HG03280 (cell line): Measurements from ENCODE around the gene MCTP1.
"Not testable (repeated sequence)": the region's sequence is repeated elsewhere in the genome, so short reads cannot be mapped to it uniquely, and the experiment has no call there.

Experiments
- ATAC-seq: cut with Tn5 transposase; IDR thresholded peaks from one replicate; pipeline ENCODE4 v1.9.1; 2021; ENCODE audit warnings: mild to moderate bottlenecking, moderate library complexity; ENCODE audit not compliant: unreplicated experiment

MCTP1 gene

GRCh38 chr5:94832685-94833084 lies 452.2 kb downstream of the MCTP1 start:
- no peak for ATAC-seq

GRCh38 chr5:94830520-94830919 lies 454.4 kb downstream of the MCTP1 start:
- ATAC-seq, result no peak

GRCh38 chr5:94828222-94828621 lies 456.7 kb downstream of the MCTP1 start:
- ATAC-seq, result not testable (repeated sequence)

- no peak for ATAC-seq
Observed at GRCh38 chr5:94820488-94820887, 464.4 kb downstream of the MCTP1 start.

GRCh38 chr5:94818904-94819303 lies 466.0 kb downstream of the MCTP1 start:
- no peak for ATAC-seq

GRCh38 chr5:94815313-94816039 lies 469.4 kb downstream of the MCTP1 start:
- ATAC-seq, result no peak

- ATAC-seq, result no peak
Observed at GRCh38 chr5:94812232-94812631, 472.7 kb downstream of the MCTP1 start.

GRCh38 chr5:94811331-94811730 lies 473.6 kb downstream of the MCTP1 start:
- no peak for ATAC-seq

GRCh38 chr5:94810877-94811276 lies 474.0 kb downstream of the MCTP1 start:
- ATAC-seq, result no peak

- no peak for ATAC-seq
Observed at GRCh38 chr5:94810281-94810680, 474.6 kb downstream of the MCTP1 start.

GRCh38 chr5:94808497-94808896 lies 476.4 kb downstream of the MCTP1 start:
- ATAC-seq, result no peak

- ATAC-seq, result no peak
Observed at GRCh38 chr5:94807985-94808384, 476.9 kb downstream of the MCTP1 start.

GRCh38 chr5:94802450-94802849 lies 482.4 kb downstream of the MCTP1 start:
- no peak for ATAC-seq

- no peak for ATAC-seq
Observed at GRCh38 chr5:94796586-94796985, 488.3 kb downstream of the MCTP1 start.

- ATAC-seq, result peak; percentile 31
Observed at GRCh38 chr5:94793816-94794198, 491.1 kb downstream of the MCTP1 start.

- ATAC-seq, result peak; percentile 100
Observed at GRCh38 chr5:94793113-94793815, 491.6 kb downstream of the MCTP1 start.

- no peak for ATAC-seq
Observed at GRCh38 chr5:94791829-94792228, 493.1 kb downstream of the MCTP1 start.

GRCh38 chr5:94788527-94788926 lies 496.4 kb downstream of the MCTP1 start:
- no peak for ATAC-seq

GRCh38 chr5:94784536-94785505 lies 500.1 kb downstream of the MCTP1 start:
- ATAC-seq, result no peak

- no peak for ATAC-seq
Observed at GRCh38 chr5:94782383-94782782, 502.5 kb downstream of the MCTP1 start.

GRCh38 chr5:94779684-94780083 lies 505.2 kb downstream of the MCTP1 start:
- ATAC-seq, result no peak
